ENCODE results near the gene CDK17. TPM values are rescaled to one million over a fixed set of nuclear protein-coding genes. Genes with fewer than 3 reads are reported as not detected.

CDK17 gene
- total and polyA plus RNA-seq, 9 of the 15 experiments (the other 6 are each of a cell fraction or from before 2014, with no cell fraction given): 4.8 to 39.3 (median 21.6) TPM

GRCh38 chr12:96301732-96302131 lies 98.5 kb downstream of the CDK17 start:
- Histone ChIP-seq H3K79me2 (ENCODE audit: control insufficient read depth, insufficient read depth, low read length) (no peaks in the 10 kb centered on the region; the same call in 1 of the 3 replicates), H3K36me3 (ENCODE audit: control insufficient read depth, insufficient read depth, low read length) (peaks cover 20% of the 10 kb centered on the region; the same call in 1 of the 3 replicates), H3K27ac (ENCODE audit: extremely low read depth, low read depth, low read length) (no peak overlapping the region), H3K9me1 (ENCODE audit: control insufficient read depth, insufficient read depth, low read length) (no peaks in the 10 kb centered on the region), H3K27me3 (ENCODE audit: control insufficient read depth in 2 of 2, insufficient read depth in 2 of 2, low read length in 2 of 2) (no peaks in the 10 kb centered on the region), H3K4me3 (no peak overlapping the region), H4K20me1 (replicated peaks; ENCODE audit: control insufficient read depth, insufficient read depth, low read length) (no peaks in the 10 kb centered on the region), H2AFZ (ENCODE audit: low read depth, low read length) (no peak overlapping the region), H3K9me3 (replicated peaks; ENCODE audit: control insufficient read depth, insufficient read depth, low read depth, low read length) (no peaks in the 10 kb centered on the region), H3K4me2 (ENCODE audit: insufficient read depth, low read length) (no peak overlapping the region), H3K4me1 (replicated peaks in 1 of 2; ENCODE audit: control insufficient read depth in 2 of 2, insufficient read depth in 2 of 2, low read length in 2 of 2) (no peaks in the 10 kb centered on the region), H3K9ac (ENCODE audit: insufficient read depth in 1 of 2, low read depth in 2 of 2, low read length in 2 of 2) (no peak overlapping the region)
- no TSS peak for BruUV-seq (replicated peaks)
- CTCF ChIA-PET (ENCODE audit: low intra/inter-chr PET ratio): interaction anchor here (0.9 kb wide), 1 partner anchor 9 kb away, joined by 3 read pairs; no protein-coding TSS in a partner anchor
- POLR2A ChIA-PET: no interaction called here
- in situ Hi-C loops (cut with MboI) (no loop called here), intact Hi-C loops (cut with micrococcal nuclease) (loop anchor here (10.0 kb wide), 1 partner anchor 213 kb away; no protein-coding TSS in a partner anchor)
- no peak for FAIRE-seq
- no peak for ATAC-seq
- no peak for DNase-seq (ENCODE audit: extremely low read depth in 1 of 4, low spot score in 3 of 4)
- WGBS (ENCODE audit: insufficient coverage, low coverage, missing lambda C conversion rate): 87% methylated on average over 4 of the region's 4 CpGs
- TF ChIP-seq PCBP2 (IDR thresholded peaks at IDR 0.05; ENCODE audit: low read depth, low read length, poor library complexity, severe bottlenecking) (no peak), MXI1 (IDR thresholded peaks at IDR 0.05; ENCODE audit: low read depth, low read length) (no peak), STAT6 (CRISPR knock-in tag; IDR thresholded peaks at IDR 0.05) (no peak), MAZ (CRISPR knock-in tag; conservative IDR thresholded peaks at IDR 0.05 in 1 of 2, IDR thresholded peaks at IDR 0.05 in 1 of 2) (no peak), ZNF551 (CRISPR knock-in tag; IDR thresholded peaks at IDR 0.05) (no peak), CHD2 (IDR thresholded peaks at IDR 0.05; ENCODE audit: low read depth, low read length) (no peak), ZNF318 (IDR thresholded peaks at IDR 0.05; ENCODE audit: borderline replicate concordance in 1 of 2, low read depth in 1 of 2) (no peak), ZBTB9 (CRISPR knock-in tag; IDR thresholded peaks at IDR 0.05) (no peak), ESRRA (IDR thresholded peaks at IDR 0.05; ENCODE audit: borderline replicate concordance, low read depth) (no peak)

All from K562 (cell line).